Chondrocyte (in vitro differentiated cells): ENCODE measurements around the gene LTV1. TPM values are rescaled to one million over a fixed set of nuclear protein-coding genes. Genes with fewer than 3 reads are reported as not detected.
"Not testable (repeated sequence)": the region's sequence is repeated elsewhere in the genome, so short reads cannot be mapped to it uniquely, and the experiment has no call there.

Experiments
- DNase-seq: peaks from one replicate; pipeline ENCODE4 v3.0.0; 2021; ENCODE audit warnings: mixed read lengths, low spot score
- H3K27ac Mint-ChIP-seq: one replicate; pipeline ENCODE4 v1.8.0; 2021; ENCODE audit warnings: mild to moderate bottlenecking, moderate library complexity, mixed read lengths; ENCODE audit not compliant: unreplicated experiment
- H3K27me3 Mint-ChIP-seq: 2 replicates; pipeline ENCODE4 v1.8.0; 2021; ENCODE audit warnings: low read depth, mixed read lengths
- H3K36me3 Mint-ChIP-seq: 2 replicates; pipeline ENCODE4 v1.8.0; 2021; ENCODE audit warnings: low read depth, mixed read lengths
- H3K4me1 Mint-ChIP-seq: 2 replicates; pipeline ENCODE4 v1.8.0; 2021; ENCODE audit warnings: low read depth, mild to moderate bottlenecking, mixed read lengths
- H3K4me3 Mint-ChIP-seq: one replicate; pipeline ENCODE4 v1.8.0; 2021; ENCODE audit warnings: mild to moderate bottlenecking, moderate library complexity, mixed read lengths; ENCODE audit not compliant: unreplicated experiment
- H3K9me3 Mint-ChIP-seq: 2 replicates; pipeline ENCODE4 v1.8.0; 2021; ENCODE audit warnings: low read depth, mixed read lengths
- CTCF ChIP-seq: fragments of 200-600 bp; sonication (generic); IDR thresholded peaks from 2 replicates; pipeline ENCODE4 v1.5.0; 2021; ENCODE audit warnings: antibody characterized with exemption, mild to moderate bottlenecking, moderate library complexity
- total RNA-seq: library from RNA; stranded (reverse); gene quantifications from 3 replicates; pipeline ENCODE4 v1.2.1, GENCODE V29; 2021

LTV1 gene
- total RNA-seq, 1 donor from 2014 or later, result 15.0 TPM

GRCh38 chr6:143872201-143872600 lies 29.1 kb downstream of the LTV1 start:
- TF ChIP-seq CTCF, result no peak
- DNase-seq, result no peak
- no peaks in the 10 kb centered on the region for H3K4me1 Mint-ChIP-seq
- no peaks in the 10 kb centered on the region for H3K27me3 Mint-ChIP-seq
- peaks cover 10% of the 10 kb centered on the region for H3K36me3 Mint-ChIP-seq
- no peak overlapping the region for H3K4me3 Mint-ChIP-seq
- H3K27ac Mint-ChIP-seq, result no peak overlapping the region
- H3K9me3 Mint-ChIP-seq, result peaks cover 37% of the 10 kb centered on the region

GRCh38 chr6:143873600-143873999 lies 30.5 kb downstream of the LTV1 start:
- Mint-ChIP-seq H3K9me3 (peaks cover 41% of the 10 kb centered on the region), H3K36me3 (peaks cover 11% of the 10 kb centered on the region)
- H3K27me3 Mint-ChIP-seq, H3K4me1 Mint-ChIP-seq, H3K27ac Mint-ChIP-seq, DNase-seq, H3K4me3 Mint-ChIP-seq: not testable (repeated sequence)

- not testable (repeated sequence) for H3K4me1 Mint-ChIP-seq, H3K4me3 Mint-ChIP-seq, H3K27ac Mint-ChIP-seq, DNase-seq, H3K27me3 Mint-ChIP-seq
- H3K9me3 Mint-ChIP-seq, result peaks cover 42% of the 10 kb centered on the region
- H3K36me3 Mint-ChIP-seq, result peaks cover 14% of the 10 kb centered on the region
Measured at GRCh38 chr6:143874503-143874902, 31.4 kb downstream of the LTV1 start.

GRCh38 chr6:143877584-143878271 lies 34.6 kb downstream of the LTV1 start:
- TF ChIP-seq CTCF, result no peak
- peaks cover 39% of the 10 kb centered on the region for H3K9me3 Mint-ChIP-seq
- H3K4me3 Mint-ChIP-seq, result no peak overlapping the region
- no peak overlapping the region for H3K27ac Mint-ChIP-seq
- no peak for DNase-seq
- H3K27me3 Mint-ChIP-seq, result no peaks in the 10 kb centered on the region
- H3K36me3 Mint-ChIP-seq, result peaks cover 14% of the 10 kb centered on the region
- H3K4me1 Mint-ChIP-seq, result no peaks in the 10 kb centered on the region

- no peak overlapping the region for H3K27ac Mint-ChIP-seq
- DNase-seq, result no peak
- peaks cover 14% of the 10 kb centered on the region for H3K36me3 Mint-ChIP-seq
- no peaks in the 10 kb centered on the region for H3K4me1 Mint-ChIP-seq
- H3K4me3 Mint-ChIP-seq, result no peak overlapping the region
- no peaks in the 10 kb centered on the region for H3K27me3 Mint-ChIP-seq
- H3K9me3 Mint-ChIP-seq, result peaks cover 39% of the 10 kb centered on the region
- no peak for TF ChIP-seq CTCF
Measured at GRCh38 chr6:143878272-143878760, 35.2 kb downstream of the LTV1 start.

GRCh38 chr6:143880412-143880811 lies 37.3 kb downstream of the LTV1 start:
- H3K27ac Mint-ChIP-seq, result no peak overlapping the region

More at GRCh38 chr6:143880412-143880811, 37.3 kb downstream of the LTV1 start:
- Mint-ChIP-seq H3K36me3 (peaks cover 8% of the 10 kb centered on the region), H3K4me3 (no peak overlapping the region), H3K4me1 (no peaks in the 10 kb centered on the region), H3K9me3 (peaks cover 26% of the 10 kb centered on the region), H3K27me3 (no peaks in the 10 kb centered on the region)
- no peak for TF ChIP-seq CTCF
- no peak for DNase-seq
